HUES64 (cell line): ENCODE measurements around the gene KCNK3.

Experiments used
- H3K27ac ChIP-seq: 2 replicates; pipeline ENCODE4 v1.7.0; 2013; ENCODE audit warnings: low read depth, low read length, inconsistent platforms
- H3K27me3 ChIP-seq: 2 replicates; pipeline ENCODE4 v1.6.1; 2013; ENCODE audit warnings: mild to moderate bottlenecking, low read length; ENCODE audit not compliant: insufficient read depth
- H3K36me3 ChIP-seq: 2 replicates; pipeline ENCODE4 v1.6.1; 2013; ENCODE audit warnings: mild to moderate bottlenecking, low read length; ENCODE audit not compliant: insufficient read depth
- H3K4me1 ChIP-seq: 2 replicates; pipeline ENCODE4 v1.6.1; 2013; ENCODE audit warnings: mild to moderate bottlenecking, low read length, moderate library complexity; ENCODE audit not compliant: insufficient read depth
- H3K4me3 ChIP-seq: 2 replicates; pipeline ENCODE4 v1.5.1; 2013; ENCODE audit warnings: mild to moderate bottlenecking, low read length, moderate library complexity
- H3K9ac ChIP-seq: 2 replicates; pipeline ENCODE4 v1.6.1; 2013; ENCODE audit warnings: mild to moderate bottlenecking, low read depth, low read length
- H3K9me3 ChIP-seq: 2 replicates; pipeline ENCODE4 v1.6.1; 2013; ENCODE audit warnings: low read depth, low read length; ENCODE audit not compliant: insufficient read depth
- WGBS: fragments of 150-250, 120-280 bp; methylation state at CpG from one replicate; pipeline ENCODE4 v1.1.7; 2013; ENCODE audit warnings: missing lambda C conversion rate; 5-methylcytosine and 5-hydroxymethylcytosine counted together

KCNK3 gene

GRCh38 chr2:26666671-26667070 lies 25.9 kb upstream of the KCNK3 start:
- H3K9ac ChIP-seq: no peak overlapping the region
- WGBS: 65% methylated on average over 2 of the region's 2 CpGs
- peaks cover 4% of the 10 kb centered on the region; the same call in 1 of the 2 replicates for H3K9me3 ChIP-seq

DNA sequence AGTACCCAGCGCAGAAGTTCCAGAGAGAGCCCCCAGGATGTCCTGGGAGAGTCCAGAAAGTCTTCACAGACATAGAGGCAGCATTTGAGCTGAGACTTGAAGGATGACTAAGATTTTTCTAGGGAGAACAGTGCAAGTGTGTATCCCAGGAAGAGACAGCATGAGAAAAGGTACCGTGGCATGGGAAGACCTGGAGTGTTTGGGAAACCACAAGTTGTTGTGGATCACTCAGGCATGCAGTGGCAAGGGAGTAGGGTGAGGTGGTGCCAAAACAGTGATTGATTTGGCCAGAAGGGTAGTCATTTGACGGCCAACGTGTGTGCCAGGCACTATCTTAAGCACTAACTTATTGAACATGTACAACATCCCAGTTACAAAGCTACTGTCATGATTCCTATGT lies 24.5 kb upstream of the KCNK3 start:
- WGBS: 97% methylated on average over 4 of the region's 4 CpGs
- Histone ChIP-seq H3K9me3 (peaks cover 4% of the 10 kb centered on the region; the same call in 1 of the 2 replicates), H3K36me3 (no peaks in the 10 kb centered on the region), H3K27ac (no peak overlapping the region), H3K4me3 (no peak overlapping the region), H3K27me3 (no peaks in the 10 kb centered on the region), H3K4me1 (no peaks in the 10 kb centered on the region), H3K9ac (no peak overlapping the region)

More at GRCh38 chr2:26666671-26667070, 25.9 kb upstream of the KCNK3 start:
- Histone ChIP-seq H3K27ac (no peak overlapping the region), H3K4me3 (no peak overlapping the region), H3K27me3 (no peaks in the 10 kb centered on the region), H3K4me1 (no peaks in the 10 kb centered on the region), H3K36me3 (no peaks in the 10 kb centered on the region)

GRCh38 chr2:26668856-26669750 lies 23.4 kb upstream of the KCNK3 start:
- Histone ChIP-seq H3K4me3 (no peak overlapping the region), H3K27me3 (no peaks in the 10 kb centered on the region), H3K36me3 (no peaks in the 10 kb centered on the region), H3K9me3 (peaks cover 4% of the 10 kb centered on the region; the same call in 1 of the 2 replicates), H3K4me1 (no peaks in the 10 kb centered on the region), H3K9ac (no peak overlapping the region), H3K27ac (no peak overlapping the region)
- 85% methylated on average over 8 of the region's 8 CpGs for WGBS

DNA sequence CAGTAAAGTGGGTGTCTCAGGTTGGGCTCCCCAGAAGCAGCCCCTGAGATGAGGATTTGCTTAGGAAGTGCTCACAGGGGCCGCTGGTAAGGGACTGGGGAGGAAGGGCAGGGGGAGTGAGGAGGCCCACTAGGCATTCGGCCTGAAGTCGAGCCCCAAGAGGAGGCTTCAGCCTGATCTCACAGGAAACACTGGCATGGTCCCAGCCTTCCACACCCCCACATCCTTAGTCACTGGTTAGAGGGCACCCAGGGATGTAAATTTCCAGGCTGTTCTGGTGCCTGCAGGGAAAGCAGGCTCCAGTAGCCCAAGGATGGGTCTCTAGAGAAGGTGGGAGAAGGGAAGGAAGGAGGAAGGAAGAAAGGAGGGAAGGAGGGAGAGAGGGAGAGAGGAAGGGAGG lies 22.4 kb upstream of the KCNK3 start:
- no peak overlapping the region for H3K4me3 ChIP-seq
- no peaks in the 10 kb centered on the region for H3K27me3 ChIP-seq
- H3K9me3 ChIP-seq: peaks cover 4% of the 10 kb centered on the region; the same call in 1 of the 2 replicates
- no peak overlapping the region for H3K9ac ChIP-seq
- WGBS: 57% methylated on average over 3 of the region's 3 CpGs
- H3K4me1 ChIP-seq: no peaks in the 10 kb centered on the region
- no peaks in the 10 kb centered on the region for H3K36me3 ChIP-seq
- no peak overlapping the region for H3K27ac ChIP-seq

GRCh38 chr2:26670931-26671460 lies 21.5 kb upstream of the KCNK3 start:
- 93% methylated on average over 5 of the region's 5 CpGs for WGBS
- H3K27ac ChIP-seq: no peak overlapping the region

GRCh38 chr2:26671691-26672090 lies 20.8 kb upstream of the KCNK3 start:
- Histone ChIP-seq H3K9me3 (no peaks in the 10 kb centered on the region), H3K27ac (no peak overlapping the region), H3K27me3 (no peaks in the 10 kb centered on the region), H3K4me3 (no peak overlapping the region), H3K9ac (no peak overlapping the region), H3K36me3 (no peaks in the 10 kb centered on the region), H3K4me1 (no peaks in the 10 kb centered on the region)
- 95% methylated on average over 5 of the region's 5 CpGs for WGBS

More at GRCh38 chr2:26670931-26671460, 21.5 kb upstream of the KCNK3 start:
- no peaks in the 10 kb centered on the region for H3K36me3 ChIP-seq
- H3K4me3 ChIP-seq: no peak overlapping the region
- H3K9ac ChIP-seq: no peak overlapping the region
- H3K27me3 ChIP-seq: no peaks in the 10 kb centered on the region
- H3K4me1 ChIP-seq: no peaks in the 10 kb centered on the region
- H3K9me3 ChIP-seq: 0 out of 2 replicates have a peak, but pooled peaks cover under 1% of the 10 kb centered on the region

DNA sequence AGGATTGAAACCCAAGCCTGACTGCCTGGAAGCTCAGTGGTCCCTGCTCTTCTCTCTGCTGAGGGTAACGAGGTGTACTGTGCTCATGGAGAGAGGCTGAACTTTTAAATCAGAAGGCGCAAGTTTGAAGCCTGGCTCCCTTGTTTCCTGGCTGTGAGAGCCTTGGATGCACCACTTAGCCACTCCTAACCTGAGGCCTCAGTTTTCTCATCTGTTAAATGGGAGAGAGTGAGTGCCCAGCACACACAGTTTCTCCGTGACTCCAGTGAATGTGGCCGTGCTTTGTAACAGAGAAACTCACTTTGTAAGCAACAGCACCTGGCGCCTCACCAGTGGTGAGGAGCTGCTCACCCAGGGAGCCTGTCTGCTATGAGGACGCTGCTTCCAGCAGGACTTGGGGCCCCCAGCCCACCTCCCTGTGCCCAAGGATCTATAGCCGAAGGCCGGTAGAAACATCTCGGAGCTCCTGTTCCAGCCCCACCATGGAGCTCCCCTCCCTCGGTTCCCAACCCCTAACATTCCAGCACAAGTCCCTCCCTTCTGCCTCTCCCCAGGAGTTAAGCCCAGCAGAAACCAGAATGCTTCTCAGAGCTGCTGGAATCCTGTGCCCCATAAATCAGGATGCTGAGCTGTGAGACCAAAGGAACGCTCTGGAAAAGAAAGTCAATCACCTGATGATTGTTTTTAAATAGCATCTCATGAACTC lies 20.3 kb upstream of the KCNK3 start:
- H3K9me3 ChIP-seq: peaks cover 1% of the 10 kb centered on the region; the same call in 1 of the 2 replicates
- H3K9ac ChIP-seq: no peak overlapping the region
- H3K27me3 ChIP-seq: no peaks in the 10 kb centered on the region
- no peak overlapping the region for H3K27ac ChIP-seq
- 79% methylated on average over 11 of the region's 11 CpGs for whole genome bisulfite sequencing
- no peaks in the 10 kb centered on the region for H3K4me1 ChIP-seq
- no peak overlapping the region for H3K4me3 ChIP-seq
- no peaks in the 10 kb centered on the region for H3K36me3 ChIP-seq

DNA sequence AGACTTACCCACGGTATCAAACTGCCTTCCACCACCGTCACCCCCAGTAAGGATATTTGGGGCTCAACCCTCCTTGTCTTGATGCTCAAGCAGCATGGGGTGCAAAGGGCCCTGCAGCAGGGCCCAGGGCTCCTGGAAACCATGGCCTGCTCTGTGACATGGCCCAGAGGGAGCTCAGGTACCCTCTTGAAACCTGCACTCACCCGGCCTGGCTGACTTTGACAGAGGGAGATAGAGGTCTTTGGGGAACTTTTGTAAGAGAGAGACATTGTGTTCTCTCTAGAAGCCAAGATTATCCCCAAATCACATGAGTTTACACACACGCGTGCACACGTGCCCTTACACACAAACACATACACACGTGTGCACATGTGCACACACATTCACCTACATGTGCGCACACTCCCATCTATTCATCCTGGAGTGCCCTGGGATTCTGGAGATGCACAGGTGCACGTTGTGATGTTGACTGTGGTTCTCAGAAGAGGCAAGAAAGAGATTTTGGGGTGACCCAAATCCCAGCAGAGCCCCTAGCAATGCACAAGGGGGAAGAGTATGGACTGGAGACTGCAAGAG lies 19.6 kb upstream of the KCNK3 start:
- Histone ChIP-seq H3K27ac (no peak overlapping the region), H3K4me1 (no peaks in the 10 kb centered on the region), H3K27me3 (no peaks in the 10 kb centered on the region), H3K36me3 (no peaks in the 10 kb centered on the region), H3K9me3 (peaks cover 6% of the 10 kb centered on the region; the same call in 1 of the 2 replicates), H3K9ac (no peak overlapping the region), H3K4me3 (no peak overlapping the region)
- 88% methylated on average over 9 of the region's 9 CpGs for WGBS

GRCh38 chr2:26674002-26674751 lies 18.3 kb upstream of the KCNK3 start:
- 92% methylated on average over 14 of the region's 14 CpGs for WGBS
- Histone ChIP-seq H3K4me3 (no peak overlapping the region), H3K36me3 (no peaks in the 10 kb centered on the region), H3K9ac (no peak overlapping the region), H3K4me1 (no peaks in the 10 kb centered on the region), H3K27ac (no peak overlapping the region), H3K9me3 (peaks cover 6% of the 10 kb centered on the region; the same call in 1 of the 2 replicates), H3K27me3 (no peaks in the 10 kb centered on the region)

- H3K4me1 ChIP-seq: no peaks in the 10 kb centered on the region
- no peaks in the 10 kb centered on the region for H3K27me3 ChIP-seq
- 91% methylated on average over 13 of the region's 13 CpGs for WGBS
- no peaks in the 10 kb centered on the region for H3K36me3 ChIP-seq
- peaks cover 6% of the 10 kb centered on the region; the same call in 1 of the 2 replicates for H3K9me3 ChIP-seq
- no peak overlapping the region for H3K9ac ChIP-seq
- H3K27ac ChIP-seq: no peak overlapping the region
- no peak overlapping the region for H3K4me3 ChIP-seq
Observed at GRCh38 chr2:26674771-26675170, 17.8 kb upstream of the KCNK3 start.
